Measurements from ENCODE around the gene CCDC12. TPM values are rescaled to one million over a fixed set of nuclear protein-coding genes. Genes with fewer than 3 reads are reported as not detected.

The CCDC12 gene
- total RNA-seq, 1 experiment from 2014 or later = 40.6 TPM

DNA sequence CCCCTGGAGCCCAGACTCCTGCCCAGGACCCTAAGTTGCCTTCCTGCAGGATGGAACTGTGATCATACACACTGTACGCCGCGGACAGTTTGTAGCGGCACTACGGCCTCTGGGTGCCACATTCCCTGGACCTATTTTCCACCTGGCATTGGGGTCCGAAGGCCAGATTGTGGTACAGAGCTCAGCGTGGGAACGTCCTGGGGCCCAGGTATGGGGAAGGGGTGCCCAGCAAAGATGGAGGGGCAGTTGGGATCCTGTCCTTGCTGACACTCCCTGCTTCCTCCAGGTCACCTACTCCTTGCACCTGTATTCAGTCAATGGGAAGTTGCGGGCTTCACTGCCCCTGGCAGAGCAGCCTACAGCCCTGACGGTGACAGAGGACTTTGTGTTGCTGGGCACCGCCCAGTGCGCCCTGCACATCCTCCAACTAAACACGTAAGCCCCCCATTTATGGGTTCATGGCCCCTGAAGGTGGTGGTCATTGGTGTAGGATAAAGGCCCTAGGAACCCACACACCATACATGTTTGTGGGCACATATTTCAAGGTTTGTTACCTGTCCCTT, 31.8 kb upstream of the CCDC12 start:
- no peak for DNase-seq (ENCODE audit: low read depth)

- no peak for DNase-seq (ENCODE audit: low read depth)
Measured at GRCh38 chr3:47007482-47008233, 31.1 kb upstream of the CCDC12 start.

- no peak for DNase-seq (ENCODE audit: low read depth)
Measured at GRCh38 chr3:47007001-47007400, 30.5 kb upstream of the CCDC12 start.

DNA sequence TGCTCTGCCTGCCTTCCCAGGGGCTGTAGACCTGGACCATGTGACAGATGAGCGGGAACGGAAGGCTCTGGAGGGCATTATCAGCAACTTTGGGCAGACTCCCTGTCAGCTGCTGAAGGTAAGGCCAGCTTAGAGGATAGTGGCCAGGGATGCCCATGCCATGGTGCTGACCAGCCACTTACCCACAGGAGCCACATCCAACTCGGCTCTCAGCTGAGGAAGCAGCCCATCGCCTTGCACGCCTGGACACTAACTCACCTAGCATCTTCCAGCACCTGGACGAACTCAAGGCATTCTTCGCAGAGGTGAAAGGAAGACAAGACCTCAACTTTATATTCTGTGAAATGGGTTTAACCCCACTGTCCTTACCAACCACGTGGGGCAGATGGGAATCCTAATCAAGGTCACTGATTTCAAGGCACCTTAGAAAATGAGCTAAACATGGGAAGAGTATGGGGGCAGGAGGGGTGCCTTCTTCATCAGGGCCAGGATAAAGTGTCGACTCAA, 29.7 kb upstream of the CCDC12 start:
- DNase-seq (ENCODE audit: low read depth) = no peak

- no peak for DNase-seq (ENCODE audit: low read depth)
Measured at GRCh38 chr3:47005212-47006144, 28.9 kb upstream of the CCDC12 start.

GRCh38 chr3:47004369-47005211, 28.0 kb upstream of the CCDC12 start:
- DNase-seq (ENCODE audit: low read depth) = no peak

DNA sequence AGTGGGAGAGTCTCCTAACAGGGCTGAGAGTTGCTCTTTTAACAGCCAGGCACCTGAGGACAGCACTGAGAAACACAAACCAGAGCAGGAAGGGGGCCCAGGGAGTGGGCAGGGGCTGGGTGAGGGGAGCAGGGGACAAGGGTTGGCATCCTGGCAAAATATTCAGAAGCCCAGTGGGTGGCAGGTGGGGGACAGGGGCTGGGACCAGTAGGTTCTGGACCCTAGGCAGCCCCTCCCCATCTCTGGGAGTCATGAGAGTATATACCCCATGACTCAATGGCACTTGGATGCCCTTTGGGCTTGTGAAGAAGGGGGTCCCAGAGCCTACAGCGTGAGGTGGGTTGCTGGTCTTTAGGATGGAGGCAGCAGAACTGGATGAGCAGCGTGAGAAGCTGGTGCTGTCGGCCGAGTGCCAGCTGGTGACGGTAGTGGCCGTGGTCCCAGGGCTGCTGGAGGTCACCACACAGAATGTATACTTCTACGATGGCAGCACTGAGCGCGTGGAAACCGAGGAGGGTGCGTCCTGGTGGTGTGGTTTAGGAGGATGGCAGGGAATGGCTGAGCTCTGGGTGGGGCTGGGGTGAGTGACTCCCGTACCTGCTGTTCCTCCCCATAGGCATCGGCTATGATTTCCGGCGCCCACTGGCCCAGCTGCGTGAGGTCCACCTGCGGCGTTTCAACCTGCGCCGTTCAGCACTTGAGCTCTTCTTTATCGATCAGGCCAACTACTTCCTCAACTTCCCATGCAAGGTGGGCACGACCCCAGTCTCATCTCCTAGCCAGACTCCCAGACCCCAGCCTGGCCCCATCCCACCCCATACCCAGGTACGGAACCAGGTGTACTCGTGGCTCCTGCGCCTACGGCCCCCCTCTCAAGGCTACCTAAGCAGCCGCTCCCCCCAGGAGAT, 27.2 kb upstream of the CCDC12 start:
- DNase-seq (ENCODE audit: low read depth) = no peak

DNA sequence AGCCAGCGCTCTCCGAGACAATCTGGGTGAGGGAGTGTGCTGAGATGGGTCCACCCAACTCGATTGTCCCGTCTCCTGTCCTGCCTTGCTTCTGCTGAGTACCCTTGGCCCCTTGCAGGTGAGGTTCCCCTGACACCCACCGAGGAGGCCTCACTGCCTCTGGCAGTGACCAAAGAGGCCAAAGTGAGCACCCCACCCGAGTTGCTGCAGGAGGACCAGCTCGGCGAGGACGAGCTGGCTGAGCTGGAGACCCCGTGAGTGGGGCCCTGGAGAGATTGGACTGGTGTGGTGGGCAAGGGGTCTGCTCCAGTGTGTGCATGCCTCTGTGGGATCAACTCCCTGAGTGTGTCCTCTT, 26.5 kb upstream of the CCDC12 start:
- DNase-seq (ENCODE audit: low read depth) = no peak

GRCh38 chr3:47002171-47003055, 25.9 kb upstream of the CCDC12 start:
- no peak for DNase-seq (ENCODE audit: low read depth)

GRCh38 chr3:47001731-47002170, 25.2 kb upstream of the CCDC12 start:
- no peak for DNase-seq (ENCODE audit: low read depth)

DNA sequence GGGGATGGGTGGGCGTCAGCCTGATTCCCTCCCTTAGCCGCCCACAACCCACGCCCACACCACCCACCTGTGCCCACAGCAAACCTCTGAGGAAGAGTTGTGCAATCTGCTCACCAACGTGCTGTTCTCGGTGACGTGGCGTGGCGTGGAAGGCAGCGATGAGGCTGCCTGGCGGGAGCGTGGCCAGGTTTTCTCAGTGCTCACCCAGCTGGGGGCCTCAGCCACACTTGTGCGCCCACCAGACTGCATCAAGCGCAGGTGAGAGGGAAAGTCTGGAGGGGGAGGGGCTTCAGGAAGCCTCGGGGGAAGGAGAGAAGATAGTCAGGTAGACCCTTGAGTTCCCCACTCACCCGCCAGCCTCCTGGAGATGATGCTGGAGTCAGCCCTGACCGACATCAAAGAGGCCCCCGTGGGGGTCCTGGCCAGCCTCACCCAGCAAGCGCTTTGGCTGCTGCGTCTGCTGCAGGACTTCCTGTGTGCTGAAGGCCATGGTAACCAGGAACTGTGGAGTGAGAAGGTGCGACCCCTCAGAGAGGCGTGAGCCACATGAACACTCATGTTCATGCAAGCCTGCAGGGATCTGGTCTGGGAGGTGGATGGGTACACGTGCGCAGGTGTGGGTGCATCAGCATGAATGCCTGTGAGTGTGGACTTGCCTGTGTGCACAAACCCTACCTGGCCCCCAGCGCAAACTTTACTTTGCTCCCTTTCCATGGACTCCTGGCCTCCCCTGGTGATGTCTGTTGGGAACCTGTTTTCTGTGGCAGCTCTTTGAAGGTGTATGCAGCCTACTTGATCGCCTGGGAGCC, 24.6 kb upstream of the CCDC12 start:
- DNase-seq (ENCODE audit: low read depth) = no peak

- peak; percentile 59 for DNase-seq (ENCODE audit: low read depth)
Measured at GRCh38 chr3:47000198-47000815, 23.8 kb upstream of the CCDC12 start.

GRCh38 chr3:46999516-47000197, 23.1 kb upstream of the CCDC12 start:
- no peak for DNase-seq (ENCODE audit: low read depth)

GRCh38 chr3:46998852-46999515, 22.4 kb upstream of the CCDC12 start:
- DNase-seq (ENCODE audit: low read depth) = no peak

GRCh38 chr3:46998121-46998851, 21.7 kb upstream of the CCDC12 start:
- DNase-seq (ENCODE audit: low read depth) = peak; percentile 60

Data from HT1080 (cell line).